Measurements from ENCODE around the gene DCAF7. TPM values are rescaled to one million over a fixed set of nuclear protein-coding genes. Genes with fewer than 3 reads are reported as not detected.

Gene DCAF7
- total RNA-seq, 2 donors from 2014 or later = 111 to 123 TPM

- H3K27ac Mint-ChIP-seq = no peak overlapping the region
- DNase-seq (ENCODE audit: low spot score in 2 of 2) (no peak), ATAC-seq (peak in 1 of 2 donors; percentile 65)
- no peaks in the 10 kb centered on the region for H3K36me3 Mint-ChIP-seq
- H3K9me3 Mint-ChIP-seq = no peaks in the 10 kb centered on the region
Measured at GRCh38 chr17:63537991-63538692, 12.1 kb upstream of the DCAF7 start.

GRCh38 chr17:63538693-63539595 is 11.3 kb upstream of the DCAF7 start:
- Mint-ChIP-seq H3K27ac (no peak overlapping the region), H3K9me3 (no peaks in the 10 kb centered on the region), H3K36me3 (no peaks in the 10 kb centered on the region)
- DNase-seq (ENCODE audit: low spot score in 2 of 2) (no peak), ATAC-seq (no peak)

- Mint-ChIP-seq H3K36me3 (no peaks in the 10 kb centered on the region), H3K9me3 (no peaks in the 10 kb centered on the region)
- ATAC-seq = no peak
Measured at GRCh38 chr17:63540590-63540989, 9.7 kb upstream of the DCAF7 start.

GRCh38 chr17:63542218-63542545 is 8.1 kb upstream of the DCAF7 start:
- Mint-ChIP-seq H3K27ac (no peak overlapping the region), H3K9me3 (no peaks in the 10 kb centered on the region), H3K36me3 (no peaks in the 10 kb centered on the region)
- ATAC-seq (no peak), DNase-seq (ENCODE audit: low spot score in 2 of 2) (no peak)

More at GRCh38 chr17:63540590-63540989, 9.7 kb upstream of the DCAF7 start:
- H3K27ac Mint-ChIP-seq = peak overlapping the region in 1 of 2 donors; percentile 26
- no peak for DNase-seq (ENCODE audit: low spot score in 2 of 2)

- no peak overlapping the region for H3K27ac Mint-ChIP-seq
- H3K9me3 Mint-ChIP-seq = no peaks in the 10 kb centered on the region
- no peaks in the 10 kb centered on the region for H3K36me3 Mint-ChIP-seq
- ATAC-seq (no peak), DNase-seq (ENCODE audit: low spot score in 2 of 2) (no peak)
Measured at GRCh38 chr17:63542942-63543821, 7.1 kb upstream of the DCAF7 start.

- no peak overlapping the region for H3K27ac Mint-ChIP-seq
- H3K36me3 Mint-ChIP-seq = no peaks in the 10 kb centered on the region
- ATAC-seq = no peak
- no peaks in the 10 kb centered on the region for H3K9me3 Mint-ChIP-seq
- no peak for DNase-seq (ENCODE audit: low spot score in 2 of 2)
Measured at GRCh38 chr17:63543822-63544420, 6.4 kb upstream of the DCAF7 start.

GRCh38 chr17:63544467-63545301 is 5.6 kb upstream of the DCAF7 start:
- DNase-seq (ENCODE audit: low spot score in 2 of 2) (no peak), ATAC-seq (no peak)
- Mint-ChIP-seq H3K9me3 (no peaks in the 10 kb centered on the region), H3K27ac (no peak overlapping the region), H3K36me3 (no peaks in the 10 kb centered on the region)

- ATAC-seq = no peak
Measured at GRCh38 chr17:63546308-63547082, 3.8 kb upstream of the DCAF7 start.

GRCh38 chr17:63547083-63547523 is 3.2 kb upstream of the DCAF7 start:
- ATAC-seq (no peak), DNase-seq (ENCODE audit: low spot score in 2 of 2) (no peak)
- H3K27ac Mint-ChIP-seq = no peak overlapping the region
- H3K36me3 Mint-ChIP-seq = peaks cover 11 to 20% of the 10 kb centered on the region in 2 donors
- no peaks in the 10 kb centered on the region for H3K9me3 Mint-ChIP-seq

More at GRCh38 chr17:63546308-63547082, 3.8 kb upstream of the DCAF7 start:
- no peaks in the 10 kb centered on the region for H3K9me3 Mint-ChIP-seq
- peaks cover 10 to 14% of the 10 kb centered on the region in 2 donors for H3K36me3 Mint-ChIP-seq
- peak overlapping the region in 1 of 2 donors; percentile 14 for H3K27ac Mint-ChIP-seq
- DNase-seq (ENCODE audit: low spot score in 2 of 2) = no peak

- Mint-ChIP-seq H3K9me3 (no peaks in the 10 kb centered on the region), H3K36me3 (peaks cover 11 to 26% of the 10 kb centered on the region in 2 donors), H3K27ac (peak overlapping the region; percentile 96 to 99)
- ATAC-seq (peak; percentile 26 to 28), DNase-seq (ENCODE audit: low spot score in 2 of 2) (no peak)
Measured at GRCh38 chr17:63549289-63549945, 860 bp upstream of the DCAF7 start.

- H3K27ac Mint-ChIP-seq = peak overlapping the region; percentile 96 to 99
- ATAC-seq (no peak), DNase-seq (ENCODE audit: low spot score in 2 of 2) (peak in 1 of 2 donors; percentile 25)
- H3K36me3 Mint-ChIP-seq = peaks cover 11 to 40% of the 10 kb centered on the region in 2 donors
- no peaks in the 10 kb centered on the region for H3K9me3 Mint-ChIP-seq
Measured at GRCh38 chr17:63550817-63551639, 751 bp downstream of the DCAF7 start.

- H3K36me3 Mint-ChIP-seq = peaks cover 11 to 49% of the 10 kb centered on the region in 2 donors
- no peaks in the 10 kb centered on the region for H3K9me3 Mint-ChIP-seq
- DNase-seq (ENCODE audit: low spot score in 2 of 2) (no peak), ATAC-seq (no peak)
- peak overlapping the region; percentile 10 to 96 for H3K27ac Mint-ChIP-seq
Measured at GRCh38 chr17:63552211-63552610, 1.9 kb downstream of the DCAF7 start.

GRCh38 chr17:63555500-63556156 is 5.4 kb downstream of the DCAF7 start:
- Mint-ChIP-seq H3K27ac (peak overlapping the region in 1 of 2 donors; percentile 14), H3K36me3 (peaks cover 6 to 47% of the 10 kb centered on the region in 2 donors), H3K9me3 (no peaks in the 10 kb centered on the region)
- no peak for DNase-seq (ENCODE audit: low spot score in 2 of 2)
- ATAC-seq = no peak

Data from activated naive CD4-positive, alpha-beta T cell treated with anti-CD3 and anti-CD28 coated beads, Interleukin-2, amount 50 U/mL, for 72 hours (primary cell).